Panc1 (cell line): ENCODE measurements around the gene STK16. TPM values are rescaled to one million over a fixed set of nuclear protein-coding genes. Genes with fewer than 3 reads are reported as not detected.

Source experiments
- ATAC-seq: fragments of 200-7000 bp; cut with Tn5 transposase; 2 replicates; pipeline ENCODE4 v1.9.1; 2020; ENCODE audit warnings: mild to moderate bottlenecking, moderate library complexity
- BruUV-seq: library from RNA; stranded (reverse); fragments of 400-500 nt; replicated peaks from 2 replicates; lab custom pipeline; 2021; lab: Mats Ljungman, UMichigan
- CTCF ChIA-PET: fragments of 300-600 bp; sonication (Branson Sonifier 250); formaldehyde crosslinking; loops from one replicate; lab custom pipeline; 2022; ENCODE audit warnings: antibody characterized with exemption; lab: Charles Lee
- POLR2A ChIA-PET: fragments of 300-600 bp; sonication (Branson Sonifier 250); formaldehyde crosslinking; loops from one replicate; lab custom pipeline; 2022; ENCODE audit warnings: antibody characterized with exemption; lab: Charles Lee
- DNase-seq: peaks from one replicate; pipeline ENCODE4 v3.0.0-alpha.2; 2010; ENCODE audit warnings: low read depth, low spot score
- H3K27ac ChIP-seq: 2 replicates; pipeline ENCODE4 v1.5.1; 2011; ENCODE audit warnings: mild to moderate bottlenecking, low read length, inconsistent platforms
- H3K27me3 ChIP-seq: fragments of 200-500 bp; sonication (Bioruptor generic); 2 replicates; pipeline ENCODE4 v1.6.0; 2014; ENCODE audit warnings: low read length, inconsistent platforms; ENCODE audit not compliant: control insufficient read depth, insufficient read depth
- H3K36me3 ChIP-seq: fragments of 200-500 bp; sonication (Bioruptor generic); 2 replicates; pipeline ENCODE4 v1.5.1; 2014; ENCODE audit warnings: inconsistent platforms, mild to moderate bottlenecking, low read length, moderate library complexity; ENCODE audit not compliant: control insufficient read depth, insufficient read depth
- H3K4me1 ChIP-seq: 2 replicates; pipeline ENCODE4 v1.5.1; 2011; ENCODE audit warnings: inconsistent platforms, mild to moderate bottlenecking, low read length, moderate library complexity; ENCODE audit not compliant: control insufficient read depth, insufficient read depth
- H3K4me3 ChIP-seq, 2 experiments: 2 replicates each; pipeline ENCODE4 v1.5.1; 2011 to 2012; ENCODE audit warnings: low read depth in 2 of 2, low read length in 2 of 2, mild to moderate bottlenecking in 2 of 2, inconsistent platforms in 1 of 2, moderate library complexity in 1 of 2
- H3K9me3 ChIP-seq: fragments of 200-500 bp; sonication (Bioruptor generic); 2 replicates; pipeline ENCODE4 v1.5.1; 2014; ENCODE audit warnings: low read depth, mild to moderate bottlenecking, inconsistent platforms, low read length, moderate library complexity; ENCODE audit not compliant: control insufficient read depth, insufficient read depth
- POLR2AphosphoS5 ChIP-seq: IDR thresholded peaks from 2 replicates; pipeline ENCODE4 v1.6.1; 2012; ENCODE audit warnings: mild to moderate bottlenecking, low read depth, low read length, moderate library complexity
- SIN3A ChIP-seq: IDR thresholded peaks from 2 replicates; pipeline ENCODE4 v1.6.1; 2012; ENCODE audit warnings: low read depth, mild to moderate bottlenecking, low read length, moderate library complexity, borderline replicate concordance; ENCODE audit not compliant: insufficient read depth
- TCF7L2 ChIP-seq: IDR thresholded peaks from 2 replicates; pipeline ENCODE4 v1.6.1; 2011; ENCODE audit warnings: mild to moderate bottlenecking, low read depth, low read length, inconsistent platforms
- in situ Hi-C: cut with HindIII; loops from 2 replicates; pipeline ENCODE4 v1.10.0; 2016; ENCODE audit warnings: low sequenced_read_pairs, low pct_unique_long_range_greater_than_20kb
- intact Hi-C: fragments of 100-400 bp; cut with micrococcal nuclease; formaldehyde crosslinking; loops from one replicate; pipeline ENCODE4 v1.10.0; 2022; ENCODE audit not compliant: unreplicated experiment
- total RNA-seq: library from RNA; stranded (reverse); gene quantifications from one replicate; pipeline ENCODE4 v1.2.1, GENCODE V29; 2021; ENCODE audit not compliant: unreplicated experiment
- TF ChIP-seq, protein P1 (sequence below), 2 experiments: IDR thresholded peaks; 2 replicates each; pipeline ENCODE4 v1.6.1; 2011 to 2012; ENCODE audit warnings: low read depth in 2 of 2, control low read depth in 1 of 2, low read length in 1 of 2, mild to moderate bottlenecking in 1 of 2, moderate library complexity in 1 of 2; ENCODE audit not compliant: insufficient read depth in 1 of 2
- TF ChIP-seq, protein P2 (sequence below): fragments of 450-650 bp; IDR thresholded peaks from 2 replicates; pipeline ENCODE4 v1.5.1; 2017; ENCODE audit warnings: mild to moderate bottlenecking

The STK16 gene
- total RNA-seq, 1 experiment from 2014 or later, result 29.9 TPM

DNA sequence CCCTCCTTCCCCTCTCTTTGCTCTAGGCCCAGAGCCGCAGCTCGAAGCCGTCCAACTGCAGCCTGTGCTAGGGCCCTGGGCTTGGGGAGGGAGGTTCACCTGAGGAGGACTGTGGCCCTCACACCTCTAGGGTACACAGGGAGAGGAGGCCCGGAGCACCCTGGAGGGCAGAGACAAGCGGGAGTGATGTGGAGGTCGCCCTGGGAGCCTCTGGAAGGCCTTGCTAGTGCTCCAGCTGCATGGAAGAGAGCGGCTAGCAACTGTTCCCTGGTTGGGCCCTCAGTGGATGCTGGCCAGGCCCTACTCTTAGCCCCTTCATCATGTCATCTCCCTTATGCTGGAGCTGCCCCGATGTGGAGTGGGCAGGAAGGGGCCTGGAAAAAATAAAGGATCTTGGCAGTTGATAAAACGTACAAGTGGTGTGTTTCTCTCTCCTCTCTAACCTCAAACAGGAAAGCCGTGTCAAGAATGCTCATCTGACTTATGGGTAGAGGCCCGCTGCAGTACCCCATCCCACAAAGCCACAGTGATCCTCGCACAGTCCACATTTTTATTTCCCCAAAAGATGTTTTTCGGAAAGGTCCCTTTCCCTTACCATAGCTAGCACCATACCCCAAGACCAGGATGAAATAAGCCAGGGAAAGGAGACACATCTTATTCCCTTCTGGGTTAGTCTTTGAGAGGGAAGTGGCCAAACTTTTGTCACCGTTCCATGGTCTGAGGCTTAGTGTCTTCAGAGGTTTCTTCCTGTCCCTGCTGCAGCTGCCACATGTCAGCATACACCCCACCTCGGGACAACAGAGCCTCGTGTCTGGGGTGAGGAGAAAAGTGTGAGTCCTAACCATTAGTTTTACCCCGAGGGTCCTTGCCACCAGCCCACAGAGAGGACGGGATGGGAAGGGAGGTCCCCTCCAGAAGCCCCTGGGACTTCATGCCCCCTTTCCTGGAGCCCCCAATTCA, 35.8 kb upstream of the STK16 start:
- no peak for DNase-seq
- 0 out of 2 replicates have a peak, but pooled peaks cover 2% of the 10 kb centered on the region for H3K36me3 ChIP-seq
- H3K27ac ChIP-seq, result no peak overlapping the region
- in situ Hi-C loops, result no loop called here
- no peaks in the 10 kb centered on the region for H3K27me3 ChIP-seq
- CTCF ChIA-PET, result no interaction called here
- no peaks in the 10 kb centered on the region for H3K9me3 ChIP-seq
- no TSS peak for BruUV-seq
- intact Hi-C loops, result loop anchor here (10.0 kb wide), 1 partner anchor 45 kb away; the partner anchor contains the start of gene NHEJ1
- ATAC-seq, result no peak
- H3K4me3 ChIP-seq, result no peak overlapping the region
- TF ChIP-seq, protein P1, sequence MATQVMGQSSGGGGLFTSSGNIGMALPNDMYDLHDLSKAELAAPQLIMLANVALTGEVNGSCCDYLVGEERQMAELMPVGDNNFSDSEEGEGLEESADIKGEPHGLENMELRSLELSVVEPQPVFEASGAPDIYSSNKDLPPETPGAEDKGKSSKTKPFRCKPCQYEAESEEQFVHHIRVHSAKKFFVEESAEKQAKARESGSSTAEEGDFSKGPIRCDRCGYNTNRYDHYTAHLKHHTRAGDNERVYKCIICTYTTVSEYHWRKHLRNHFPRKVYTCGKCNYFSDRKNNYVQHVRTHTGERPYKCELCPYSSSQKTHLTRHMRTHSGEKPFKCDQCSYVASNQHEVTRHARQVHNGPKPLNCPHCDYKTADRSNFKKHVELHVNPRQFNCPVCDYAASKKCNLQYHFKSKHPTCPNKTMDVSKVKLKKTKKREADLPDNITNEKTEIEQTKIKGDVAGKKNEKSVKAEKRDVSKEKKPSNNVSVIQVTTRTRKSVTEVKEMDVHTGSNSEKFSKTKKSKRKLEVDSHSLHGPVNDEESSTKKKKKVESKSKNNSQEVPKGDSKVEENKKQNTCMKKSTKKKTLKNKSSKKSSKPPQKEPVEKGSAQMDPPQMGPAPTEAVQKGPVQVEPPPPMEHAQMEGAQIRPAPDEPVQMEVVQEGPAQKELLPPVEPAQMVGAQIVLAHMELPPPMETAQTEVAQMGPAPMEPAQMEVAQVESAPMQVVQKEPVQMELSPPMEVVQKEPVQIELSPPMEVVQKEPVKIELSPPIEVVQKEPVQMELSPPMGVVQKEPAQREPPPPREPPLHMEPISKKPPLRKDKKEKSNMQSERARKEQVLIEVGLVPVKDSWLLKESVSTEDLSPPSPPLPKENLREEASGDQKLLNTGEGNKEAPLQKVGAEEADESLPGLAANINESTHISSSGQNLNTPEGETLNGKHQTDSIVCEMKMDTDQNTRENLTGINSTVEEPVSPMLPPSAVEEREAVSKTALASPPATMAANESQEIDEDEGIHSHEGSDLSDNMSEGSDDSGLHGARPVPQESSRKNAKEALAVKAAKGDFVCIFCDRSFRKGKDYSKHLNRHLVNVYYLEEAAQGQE (IDR thresholded peaks at IDR 0.05; ENCODE audit: insufficient read depth in 1 of 2, low read depth in 2 of 2, low read length in 1 of 2), result no peak
- TF ChIP-seq, protein P2, sequence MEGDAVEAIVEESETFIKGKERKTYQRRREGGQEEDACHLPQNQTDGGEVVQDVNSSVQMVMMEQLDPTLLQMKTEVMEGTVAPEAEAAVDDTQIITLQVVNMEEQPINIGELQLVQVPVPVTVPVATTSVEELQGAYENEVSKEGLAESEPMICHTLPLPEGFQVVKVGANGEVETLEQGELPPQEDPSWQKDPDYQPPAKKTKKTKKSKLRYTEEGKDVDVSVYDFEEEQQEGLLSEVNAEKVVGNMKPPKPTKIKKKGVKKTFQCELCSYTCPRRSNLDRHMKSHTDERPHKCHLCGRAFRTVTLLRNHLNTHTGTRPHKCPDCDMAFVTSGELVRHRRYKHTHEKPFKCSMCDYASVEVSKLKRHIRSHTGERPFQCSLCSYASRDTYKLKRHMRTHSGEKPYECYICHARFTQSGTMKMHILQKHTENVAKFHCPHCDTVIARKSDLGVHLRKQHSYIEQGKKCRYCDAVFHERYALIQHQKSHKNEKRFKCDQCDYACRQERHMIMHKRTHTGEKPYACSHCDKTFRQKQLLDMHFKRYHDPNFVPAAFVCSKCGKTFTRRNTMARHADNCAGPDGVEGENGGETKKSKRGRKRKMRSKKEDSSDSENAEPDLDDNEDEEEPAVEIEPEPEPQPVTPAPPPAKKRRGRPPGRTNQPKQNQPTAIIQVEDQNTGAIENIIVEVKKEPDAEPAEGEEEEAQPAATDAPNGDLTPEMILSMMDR, result no peak
- no peak for TF ChIP-seq SIN3A
- TF ChIP-seq TCF7L2, result no peak
- no peak; the same call in 1 of the 2 replicates for TF ChIP-seq POLR2AphosphoS5
- POLR2A ChIA-PET, result interaction anchor here (0.6 kb wide), 1 partner anchor 51 kb away, joined by 3 read pairs; no protein-coding TSS in a partner anchor
- peaks cover 16% of the 10 kb centered on the region for H3K4me1 ChIP-seq

- in situ Hi-C loops (no loop called here), intact Hi-C loops (loop anchor here (10.0 kb wide), 1 partner anchor 46 kb away; the partner anchor contains the start of gene NHEJ1)
- ATAC-seq, result no peak
- 0 out of 2 replicates have a peak, but pooled peaks cover 4% of the 10 kb centered on the region for H3K36me3 ChIP-seq
- CTCF ChIA-PET, result no interaction called here
- no peaks in the 10 kb centered on the region for H3K9me3 ChIP-seq
- H3K27ac ChIP-seq, result no peak overlapping the region
- peaks cover 16% of the 10 kb centered on the region for H3K4me1 ChIP-seq
- BruUV-seq, result no TSS peak
- POLR2A ChIA-PET, result no interaction called here
- no peak for DNase-seq
- TF ChIP-seq TCF7L2 (no peak), POLR2AphosphoS5 (no peak), SIN3A (no peak)
- TF ChIP-seq, protein P2, result no peak
- TF ChIP-seq, protein P1 (IDR thresholded peaks at IDR 0.05; ENCODE audit: insufficient read depth in 1 of 2, low read depth in 2 of 2, low read length in 1 of 2), result no peak
- H3K4me3 ChIP-seq, result no peak overlapping the region
- H3K27me3 ChIP-seq, result no peaks in the 10 kb centered on the region
Measured at GRCh38 chr2:219210196-219210885, 34.9 kb upstream of the STK16 start.
